D721Med (cell line): Measurements from ENCODE around the gene ANKRD16.
"Not testable (repeated sequence)": the region's sequence is repeated elsewhere in the genome, so short reads cannot be mapped to it uniquely, and the experiment has no call there.

Experiments used
- DNase-seq: peaks from one replicate; pipeline ENCODE4 v3.0.0; 2011; ENCODE audit warnings: low spot score; ENCODE audit not compliant: insufficient read length
- FAIRE-seq: peaks from 2 replicates; lab custom pipeline; 2011; peaks lifted over from hg19 to GRCh38; lab: Jason Lieb, UNC
- TF ChIP-seq, protein P1 (sequence below): IDR thresholded peaks from 2 replicates; pipeline ENCODE4 v1.5.1; 2012; ENCODE audit warnings: mild to moderate bottlenecking, control low read depth; ENCODE audit not compliant: insufficient read depth; ENCODE audit errors: missing control alignments

Gene ANKRD16

DNA sequence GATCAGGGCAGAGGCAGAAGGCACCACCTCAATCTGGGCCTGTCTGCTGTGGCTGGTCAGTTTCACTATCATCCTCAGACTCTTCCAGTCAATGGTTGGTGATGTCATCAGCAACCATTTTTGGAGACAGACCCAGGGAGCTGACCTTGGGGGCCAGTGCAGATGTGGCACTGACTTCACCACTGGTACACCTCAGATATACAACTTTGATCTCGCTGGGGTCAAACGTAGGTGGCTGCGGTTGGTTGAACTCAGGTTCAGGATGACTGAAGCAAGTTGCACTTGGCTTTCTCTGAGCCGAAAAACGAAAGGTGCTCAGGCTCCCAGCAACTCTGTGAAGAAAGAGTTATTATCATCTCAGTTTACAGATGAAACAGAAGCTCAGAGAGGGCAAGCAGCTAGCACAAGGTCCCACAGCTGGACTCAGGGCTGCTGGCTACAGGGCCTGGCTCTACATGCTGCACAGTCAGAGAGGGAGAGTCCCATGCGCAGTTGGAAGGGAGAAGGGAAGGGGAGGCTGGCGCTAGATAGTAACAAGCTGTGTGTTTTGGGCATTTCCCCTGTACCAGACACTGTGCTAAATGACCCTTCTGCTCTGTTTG is 27.2 kb downstream of the ANKRD16 start:
- FAIRE-seq (no peak), DNase-seq (no peak)
- TF ChIP-seq, protein P1, sequence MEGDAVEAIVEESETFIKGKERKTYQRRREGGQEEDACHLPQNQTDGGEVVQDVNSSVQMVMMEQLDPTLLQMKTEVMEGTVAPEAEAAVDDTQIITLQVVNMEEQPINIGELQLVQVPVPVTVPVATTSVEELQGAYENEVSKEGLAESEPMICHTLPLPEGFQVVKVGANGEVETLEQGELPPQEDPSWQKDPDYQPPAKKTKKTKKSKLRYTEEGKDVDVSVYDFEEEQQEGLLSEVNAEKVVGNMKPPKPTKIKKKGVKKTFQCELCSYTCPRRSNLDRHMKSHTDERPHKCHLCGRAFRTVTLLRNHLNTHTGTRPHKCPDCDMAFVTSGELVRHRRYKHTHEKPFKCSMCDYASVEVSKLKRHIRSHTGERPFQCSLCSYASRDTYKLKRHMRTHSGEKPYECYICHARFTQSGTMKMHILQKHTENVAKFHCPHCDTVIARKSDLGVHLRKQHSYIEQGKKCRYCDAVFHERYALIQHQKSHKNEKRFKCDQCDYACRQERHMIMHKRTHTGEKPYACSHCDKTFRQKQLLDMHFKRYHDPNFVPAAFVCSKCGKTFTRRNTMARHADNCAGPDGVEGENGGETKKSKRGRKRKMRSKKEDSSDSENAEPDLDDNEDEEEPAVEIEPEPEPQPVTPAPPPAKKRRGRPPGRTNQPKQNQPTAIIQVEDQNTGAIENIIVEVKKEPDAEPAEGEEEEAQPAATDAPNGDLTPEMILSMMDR: no peak

DNA sequence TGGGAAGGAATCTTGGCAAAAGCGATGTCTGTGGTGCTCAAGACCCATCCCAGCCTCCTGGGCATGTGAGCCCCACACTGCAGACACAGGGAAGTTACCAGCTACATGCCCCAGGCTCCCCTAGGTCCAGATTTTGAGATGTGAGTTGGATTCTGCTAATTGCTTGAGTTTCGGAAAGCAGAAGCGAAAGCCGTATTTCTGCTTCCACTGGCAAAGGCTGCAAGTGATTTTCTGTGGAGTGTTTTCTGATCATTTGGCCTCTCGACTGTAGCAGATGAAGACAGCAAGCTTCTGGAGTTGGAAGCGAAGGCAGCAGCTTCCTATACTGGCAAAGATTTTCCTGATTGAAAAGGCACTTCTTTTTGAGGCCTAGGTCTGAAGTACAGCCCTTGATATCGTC is 29.6 kb downstream of the ANKRD16 start:
- FAIRE-seq: no peak
- TF ChIP-seq, protein P1: no peak
- DNase-seq: no peak

DNA sequence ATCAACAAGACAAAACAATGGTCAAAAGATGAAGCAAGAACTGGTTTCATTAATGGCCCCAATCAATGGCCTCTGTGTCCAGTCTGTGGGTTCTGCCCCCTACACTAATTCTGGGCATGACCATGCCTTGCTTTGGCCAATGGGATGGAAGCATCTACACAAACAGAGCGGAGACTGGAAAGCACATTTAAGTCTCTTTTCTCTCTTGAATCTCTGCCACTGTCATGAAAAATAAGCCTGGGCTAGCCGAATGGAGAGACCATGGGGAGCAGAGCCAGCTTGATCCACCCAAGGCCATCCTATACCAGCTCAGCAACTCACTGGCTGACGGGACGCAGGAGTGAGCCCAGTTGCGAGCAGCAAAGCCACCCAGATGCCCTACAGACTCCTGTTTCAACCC is 30.9 kb downstream of the ANKRD16 start:
- DNase-seq (no peak), FAIRE-seq (no peak)
- TF ChIP-seq, protein P1: no peak

DNA sequence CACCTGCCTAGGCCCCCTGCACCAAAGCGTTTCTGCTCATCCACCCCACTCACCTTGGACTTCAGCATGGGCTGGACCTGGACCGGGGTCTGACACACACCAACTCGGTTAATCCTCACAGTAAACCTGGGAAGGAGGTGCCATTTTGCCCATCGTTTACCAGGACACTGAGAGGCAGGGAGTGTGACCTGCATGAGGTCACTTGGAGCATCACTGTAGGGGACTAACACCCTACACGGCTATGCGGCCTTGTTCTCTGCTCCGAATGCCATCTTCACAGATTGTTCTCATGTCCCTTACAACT is 33.0 kb downstream of the ANKRD16 start:
- TF ChIP-seq, protein P1: no peak
- DNase-seq: no peak
- no peak for FAIRE-seq

DNA sequence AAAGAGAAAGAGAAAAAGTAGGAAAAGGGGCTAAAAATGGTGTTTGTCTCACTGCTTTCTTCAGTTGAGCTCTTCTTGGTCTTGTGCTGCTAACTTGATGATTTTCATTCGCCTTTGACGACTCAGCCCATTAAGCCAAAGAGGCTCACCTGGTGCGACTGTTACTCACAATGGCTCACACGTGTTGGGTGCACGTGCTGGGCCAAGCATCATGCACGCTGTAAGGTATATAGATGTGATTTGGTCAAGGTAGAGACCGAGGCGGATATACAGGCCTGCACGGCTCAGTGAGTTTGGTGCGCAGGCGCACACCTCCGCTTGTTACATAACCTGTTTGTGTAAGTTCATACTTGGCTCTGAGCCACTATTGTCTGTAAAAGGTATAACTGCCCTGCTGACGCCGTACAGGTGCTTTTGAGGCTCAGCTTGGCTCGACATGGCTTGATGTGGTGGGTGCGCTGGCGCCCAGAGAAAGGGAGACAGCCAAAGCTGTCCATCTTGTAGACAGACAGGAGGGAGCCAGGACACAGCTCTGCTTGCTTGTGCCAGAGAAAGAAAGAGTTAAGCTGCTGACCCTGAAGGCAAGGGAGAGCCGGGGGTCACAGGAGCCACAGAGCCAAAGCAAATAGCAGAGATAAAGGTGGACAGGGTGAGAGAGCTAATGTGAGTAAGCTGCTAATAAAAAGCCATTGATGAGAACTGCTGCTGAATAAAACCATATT is 33.6 kb downstream of the ANKRD16 start:
- FAIRE-seq: no peak

DNA sequence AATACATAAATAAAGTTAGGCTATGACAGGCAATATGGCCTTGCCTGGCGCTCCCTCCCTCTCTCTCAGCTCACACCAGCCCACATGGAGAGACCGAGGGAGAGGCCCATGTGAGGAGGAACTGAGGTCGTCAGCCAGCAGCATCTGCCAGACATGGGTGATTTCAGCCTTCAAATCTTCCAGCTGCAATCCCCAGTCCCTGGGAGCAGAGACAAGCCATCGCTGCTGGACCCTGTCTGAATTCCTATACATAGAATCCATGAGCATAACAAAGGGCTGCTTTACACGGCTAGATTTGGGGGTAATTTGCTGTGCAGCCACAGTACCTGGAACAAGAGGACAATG is 35.6 kb downstream of the ANKRD16 start:
- TF ChIP-seq, protein P1: no peak
- DNase-seq (no peak), FAIRE-seq (no peak)

More for the DNA sequence above, 33.6 kb downstream of the ANKRD16 start:
- TF ChIP-seq, protein P1: no peak
- DNase-seq: no peak

DNA sequence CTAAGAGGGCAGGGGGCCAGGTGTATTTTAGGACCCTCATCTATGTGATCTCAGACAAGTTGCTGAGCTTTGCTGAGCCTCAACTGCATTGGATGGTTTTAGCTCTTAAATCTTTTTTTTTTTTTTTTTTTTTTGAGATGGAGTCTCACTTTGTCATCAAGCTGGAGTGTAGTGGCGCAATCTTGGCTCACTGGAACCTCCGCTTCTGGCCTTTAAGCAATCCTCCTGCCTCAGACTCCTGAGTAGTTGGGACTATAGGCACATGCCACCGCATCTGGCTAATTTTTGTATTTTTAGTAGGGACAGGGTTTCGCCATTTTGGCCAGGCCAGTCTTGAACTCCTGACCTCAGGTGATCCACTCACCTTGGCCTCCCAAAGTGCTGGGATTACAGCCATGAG is 43.0 kb downstream of the ANKRD16 start:
- FAIRE-seq, DNase-seq: not testable (repeated sequence)
